ENCODE data around the gene PTPRN2. TPM values are rescaled to one million over a fixed set of nuclear protein-coding genes. Genes with fewer than 3 reads are reported as not detected.

The PTPRN2 gene
- total and polyA plus RNA-seq, 9 of the 15 experiments (the other 6 are each of a cell fraction or from before 2014, with no cell fraction given): not detected

- TF ChIP-seq RREB1 (CRISPR knock-in tag; IDR thresholded peaks at IDR 0.05) (no peak), ZBTB17 (CRISPR knock-in tag; IDR thresholded peaks at IDR 0.05) (no peak), UBTF (IDR thresholded peaks at IDR 0.05; ENCODE audit: borderline replicate concordance in 1 of 2, low read depth in 2 of 2, low read length in 2 of 2) (no peak), ARID4B (CRISPR knock-in tag; IDR thresholded peaks at IDR 0.05) (no peak), DEAF1 (CRISPR knock-in tag; IDR thresholded peaks at IDR 0.05) (no peak)
Measured at GRCh38 chr7:157616426-157616825, 971.2 kb downstream of the PTPRN2 start (continued).
